ENCODE results near the gene ELAVL2.
A peak's percentile ranks its signal among the peaks of the same experiment; 100 is the strongest.

ELAVL2 gene

GRCh38 chr9:23826120-23826629 is at the start of gene ELAVL2:
ELAVL2 (minus strand) TSS chr9:23826240; CDS start chr9:23762234, 64,006 bp downstream.
- peak within 1 kb of the TSS; percentile 51 for H3K4me3 ChIP-seq (ENCODE audit: low read depth, low read length)
- TF ChIP-seq, protein P1, sequence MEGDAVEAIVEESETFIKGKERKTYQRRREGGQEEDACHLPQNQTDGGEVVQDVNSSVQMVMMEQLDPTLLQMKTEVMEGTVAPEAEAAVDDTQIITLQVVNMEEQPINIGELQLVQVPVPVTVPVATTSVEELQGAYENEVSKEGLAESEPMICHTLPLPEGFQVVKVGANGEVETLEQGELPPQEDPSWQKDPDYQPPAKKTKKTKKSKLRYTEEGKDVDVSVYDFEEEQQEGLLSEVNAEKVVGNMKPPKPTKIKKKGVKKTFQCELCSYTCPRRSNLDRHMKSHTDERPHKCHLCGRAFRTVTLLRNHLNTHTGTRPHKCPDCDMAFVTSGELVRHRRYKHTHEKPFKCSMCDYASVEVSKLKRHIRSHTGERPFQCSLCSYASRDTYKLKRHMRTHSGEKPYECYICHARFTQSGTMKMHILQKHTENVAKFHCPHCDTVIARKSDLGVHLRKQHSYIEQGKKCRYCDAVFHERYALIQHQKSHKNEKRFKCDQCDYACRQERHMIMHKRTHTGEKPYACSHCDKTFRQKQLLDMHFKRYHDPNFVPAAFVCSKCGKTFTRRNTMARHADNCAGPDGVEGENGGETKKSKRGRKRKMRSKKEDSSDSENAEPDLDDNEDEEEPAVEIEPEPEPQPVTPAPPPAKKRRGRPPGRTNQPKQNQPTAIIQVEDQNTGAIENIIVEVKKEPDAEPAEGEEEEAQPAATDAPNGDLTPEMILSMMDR (IDR thresholded peaks at IDR 0.05; ENCODE audit: low read depth, low read length), result no peak
- in situ Hi-C loops (cut with HindIII; ENCODE audit: low sequenced_read_pairs), result no loop called here
- DNase-seq (ENCODE audit: low read depth, low spot score), result peak; percentile 99

- TF ChIP-seq, protein P1 (IDR thresholded peaks at IDR 0.05; ENCODE audit: low read depth, low read length), result no peak
- in situ Hi-C loops (cut with HindIII; ENCODE audit: low sequenced_read_pairs), result no loop called here
- H3K4me3 ChIP-seq (ENCODE audit: low read depth, low read length), result no peak overlapping the region
Observed at GRCh38 chr9:23858234-23858633, 32.2 kb upstream of the ELAVL2 start.

DNA sequence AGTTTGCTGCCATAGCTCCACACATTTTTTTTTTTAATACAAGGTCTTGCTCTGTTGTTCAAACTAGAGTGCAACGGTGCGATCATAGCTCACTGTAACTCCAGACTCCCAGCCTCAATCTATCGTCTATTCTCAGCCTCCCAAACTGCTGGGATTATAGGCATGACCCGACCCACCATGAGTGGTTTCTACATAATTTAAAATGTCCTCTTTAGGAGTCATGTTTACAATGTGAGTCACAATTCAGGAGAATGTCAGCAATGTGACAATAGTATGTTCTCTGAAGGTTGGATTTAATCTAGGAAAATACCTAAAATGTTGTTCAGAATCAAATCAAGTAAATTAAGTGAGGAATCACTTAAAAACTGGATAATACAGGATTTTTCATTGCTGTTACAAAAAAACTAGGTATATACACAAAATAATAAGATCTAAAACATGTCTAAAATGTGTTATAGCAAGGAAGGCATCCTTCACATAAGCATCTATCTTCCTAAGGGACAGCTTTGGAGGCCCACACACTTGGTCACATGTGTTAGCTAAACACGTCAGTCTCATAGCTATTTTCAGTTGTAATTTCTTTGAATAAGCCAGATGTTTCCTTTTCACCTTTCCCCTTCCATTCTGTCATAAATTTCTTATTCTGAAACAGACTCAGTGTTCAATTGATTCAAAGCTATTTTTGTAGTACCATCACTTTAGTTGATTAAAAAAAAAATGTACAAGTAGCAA is 30.0 kb upstream of the ELAVL2 start:
- no peak for DNase-seq (ENCODE audit: low read depth, low spot score)
- no peak overlapping the region for H3K4me3 ChIP-seq (ENCODE audit: low read depth, low read length)
- TF ChIP-seq, protein P1 (IDR thresholded peaks at IDR 0.05; ENCODE audit: low read depth, low read length), result no peak
- in situ Hi-C loops (cut with HindIII; ENCODE audit: low sequenced_read_pairs), result no loop called here

More at GRCh38 chr9:23858234-23858633, 32.2 kb upstream of the ELAVL2 start:
- no peak for DNase-seq (ENCODE audit: low read depth, low spot score)

DNA sequence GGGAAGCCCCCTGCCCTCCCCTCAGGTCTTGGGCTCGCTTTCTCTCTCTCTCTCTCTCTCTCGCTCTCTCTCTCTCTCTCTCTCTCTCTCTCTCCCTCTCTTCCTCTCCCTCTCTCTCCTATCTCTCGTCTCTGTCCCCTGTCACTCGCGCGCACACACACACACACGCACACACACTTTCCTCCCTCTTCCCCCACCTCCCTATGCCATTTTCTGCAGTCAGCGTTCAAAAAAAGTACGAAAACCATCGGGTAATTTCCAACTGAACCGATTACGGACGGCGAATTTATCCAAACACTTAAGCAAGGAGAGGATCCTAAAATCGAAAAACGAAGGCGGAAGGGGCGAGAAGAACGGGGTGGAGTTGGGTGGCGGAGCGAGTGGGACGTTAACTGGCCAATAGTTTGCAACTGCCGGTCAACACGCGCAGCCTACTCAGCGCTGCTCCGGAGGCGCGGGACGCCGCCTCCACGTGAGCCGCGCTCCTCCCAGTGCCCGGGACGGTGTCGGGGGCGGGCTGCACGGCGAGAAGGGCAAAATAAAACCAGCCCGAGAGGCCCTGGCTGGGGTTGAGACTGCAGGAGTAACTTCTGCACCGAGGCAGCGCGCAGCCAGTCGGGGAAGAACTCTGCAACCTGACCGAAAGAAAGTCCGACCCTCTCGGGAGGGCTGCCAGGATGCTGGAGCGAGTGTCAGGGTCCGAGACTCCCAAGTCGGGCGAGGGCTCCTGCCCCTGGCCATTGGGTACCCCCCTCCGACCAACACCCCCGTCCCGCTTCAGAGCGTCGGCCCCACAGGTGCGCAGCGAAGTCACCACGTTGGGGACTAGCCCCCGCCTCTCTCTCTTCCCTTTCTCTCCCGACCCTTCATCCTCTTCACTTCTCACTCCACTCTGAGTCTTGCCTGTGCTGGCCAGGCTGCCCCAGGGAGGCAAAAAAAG is 24.9 kb upstream of the ELAVL2 start:
- in situ Hi-C loops (cut with HindIII; ENCODE audit: low sequenced_read_pairs), result no loop called here
- TF ChIP-seq, protein P1 (IDR thresholded peaks at IDR 0.05; ENCODE audit: low read depth, low read length), result no peak
- peak; percentile 64 for DNase-seq (ENCODE audit: low read depth, low spot score)
- H3K4me3 ChIP-seq (ENCODE audit: low read depth, low read length), result peak overlapping the region; percentile 54

DNA sequence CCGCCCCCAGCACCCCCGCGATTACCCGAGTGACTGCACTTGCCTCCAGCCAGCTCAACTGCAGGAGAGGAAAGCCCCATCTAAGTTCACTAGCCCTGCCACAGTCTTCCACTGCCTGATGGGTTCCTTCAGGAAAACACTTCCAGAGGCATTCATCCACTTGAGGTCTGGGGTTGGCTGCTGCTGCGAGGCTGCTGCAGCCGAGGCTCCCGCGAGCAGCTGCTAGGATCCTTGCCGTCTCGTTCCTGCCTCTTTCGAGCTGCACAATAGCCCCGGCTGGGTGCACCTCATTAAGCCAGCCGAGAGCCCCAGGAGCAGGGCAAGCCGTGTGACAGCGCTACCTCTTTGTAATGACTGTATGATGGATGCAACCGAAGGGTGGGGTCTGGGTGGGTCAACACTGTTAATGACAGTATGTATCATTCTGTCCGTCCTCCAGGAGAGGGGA is 24.2 kb upstream of the ELAVL2 start:
- in situ Hi-C loops (cut with HindIII; ENCODE audit: low sequenced_read_pairs), result no loop called here
- TF ChIP-seq, protein P1 (IDR thresholded peaks at IDR 0.05; ENCODE audit: low read depth, low read length), result no peak
- peak overlapping the region; percentile 54 for H3K4me3 ChIP-seq (ENCODE audit: low read depth, low read length)
- peak; percentile 46 for DNase-seq (ENCODE audit: low read depth, low spot score)

GRCh38 chr9:23849379-23850035 is 23.5 kb upstream of the ELAVL2 start:
- H3K4me3 ChIP-seq (ENCODE audit: low read depth, low read length), result peak overlapping the region; percentile 54
- TF ChIP-seq, protein P1 (IDR thresholded peaks at IDR 0.05; ENCODE audit: low read depth, low read length), result no peak
- in situ Hi-C loops (cut with HindIII; ENCODE audit: low sequenced_read_pairs), result no loop called here
- DNase-seq (ENCODE audit: low read depth, low spot score), result peak; percentile 20
